IMR-90 (cell line): ENCODE results near the gene ATRN. TPM values are rescaled to one million over a fixed set of nuclear protein-coding genes. Genes with fewer than 3 reads are reported as not detected.

Source experiments
- ATAC-seq: fragments of 200-7000 bp; cut with Tn5 transposase; 2 replicates; pipeline ENCODE4 v1.9.1; 2020; ENCODE audit warnings: low read depth, mild to moderate bottlenecking, moderate library complexity
- BruUV-seq: library from RNA; stranded (reverse); fragments of 400-500 nt; replicated peaks from 2 replicates; lab custom pipeline; 2021; lab: Mats Ljungman, UMichigan
- CTCF ChIA-PET: fragments of 300-600 bp; formaldehyde crosslinking; extraction: SDS; loops from one replicate; lab custom pipeline; 2021; ENCODE audit warnings: antibody characterized with exemption; lab: Yijun Ruan, JAX
- POLR2A ChIA-PET: fragments of 300-600 bp; sonication (Branson Sonifier 250); formaldehyde crosslinking; loops from one replicate; lab custom pipeline; 2022; ENCODE audit warnings: antibody characterized with exemption; ENCODE audit not compliant: unreplicated experiment; lab: Charles Lee
- DNase-seq: peaks from one replicate; pipeline ENCODE4 v3.0.0; 2013
- H2AFZ ChIP-seq: replicated peaks from 2 replicates; pipeline ENCODE3; 2013; ENCODE audit warnings: low read length, mild to moderate bottlenecking; ENCODE audit not compliant: poor library complexity
- H2AK5ac ChIP-seq: 2 replicates; pipeline ENCODE4 v1.6.1; 2013; ENCODE audit warnings: low read depth, low read length, inconsistent platforms
- H2AK9ac ChIP-seq: replicated peaks from 2 replicates; pipeline ENCODE3; 2013; ENCODE audit warnings: mild to moderate bottlenecking, low read depth, low read length, moderate library complexity; ENCODE audit not compliant: poor library complexity
- H2BK120ac ChIP-seq: 2 replicates; pipeline ENCODE4 v1.6.1; 2013; ENCODE audit warnings: low read depth, low read length, inconsistent platforms
- H2BK15ac ChIP-seq: 3 replicates; pipeline ENCODE4 v1.6.1; 2013; ENCODE audit warnings: low read depth, low read length, inconsistent platforms
- H2BK20ac ChIP-seq: 2 replicates; pipeline ENCODE4 v1.6.1; 2013; ENCODE audit warnings: low read depth, mild to moderate bottlenecking, inconsistent platforms, low read length, moderate library complexity
- H2BK5ac ChIP-seq: 2 replicates; pipeline ENCODE4 v1.6.1; 2013; ENCODE audit warnings: mild to moderate bottlenecking, low read depth, low read length, inconsistent platforms; ENCODE audit not compliant: poor library complexity, severe bottlenecking
- H3K14ac ChIP-seq: replicated peaks from 2 replicates; pipeline ENCODE4 v1.6.1; 2013; ENCODE audit warnings: low read depth, low read length, inconsistent platforms
- H3K18ac ChIP-seq: 2 replicates; pipeline ENCODE4 v1.6.1; 2013; ENCODE audit warnings: low read depth, low read length, control low read depth
- H3K23ac ChIP-seq: 2 replicates; pipeline ENCODE4 v1.6.1; 2013; ENCODE audit warnings: low read depth, low read length, inconsistent platforms
- H3K27ac ChIP-seq: 2 replicates; pipeline ENCODE4 v1.5.1; 2013; ENCODE audit warnings: mild to moderate bottlenecking, control low read depth, low read length; ENCODE audit not compliant: insufficient read depth
- H3K27me3 ChIP-seq: 2 replicates; pipeline ENCODE4 v1.6.1; 2013; ENCODE audit warnings: low read length; ENCODE audit not compliant: control insufficient read depth, insufficient read depth
- H3K36me3 ChIP-seq: 2 replicates; pipeline ENCODE4 v1.6.1; 2013; ENCODE audit warnings: low read length, mixed read lengths; ENCODE audit not compliant: control insufficient read depth, insufficient read depth
- H3K4ac ChIP-seq: 2 replicates; pipeline ENCODE4 v1.6.1; 2013; ENCODE audit warnings: low read depth, low read length, inconsistent platforms
- H3K4me1 ChIP-seq: 2 replicates; pipeline ENCODE4 v1.6.1; 2013; ENCODE audit warnings: low read length, mixed read lengths; ENCODE audit not compliant: control insufficient read depth, insufficient read depth
- H3K4me2 ChIP-seq: 2 replicates; pipeline ENCODE4 v1.6.1; 2013; ENCODE audit warnings: low read depth, mild to moderate bottlenecking, control low read depth, low read length, moderate library complexity
- H3K4me3 ChIP-seq: 2 replicates; pipeline ENCODE4 v1.5.1; 2013; ENCODE audit warnings: low read depth, mild to moderate bottlenecking, control low read depth, low read length, moderate library complexity; ENCODE audit not compliant: insufficient read depth
- H3K56ac ChIP-seq: 2 replicates; pipeline ENCODE4 v1.6.1; 2013; ENCODE audit warnings: low read length, inconsistent platforms; ENCODE audit not compliant: insufficient read depth; ENCODE audit errors: extremely low read depth
- H3K79me1 ChIP-seq, 2 experiments: 2 replicates each; pipeline ENCODE4 v1.6.1; 2013; ENCODE audit warnings: low read length in 2 of 2, inconsistent platforms in 1 of 2, low read depth in 1 of 2
- H3K9ac ChIP-seq: 2 replicates; pipeline ENCODE4 v1.6.1; 2013; ENCODE audit warnings: low read depth, low read length, control low read depth
- H3K9me1 ChIP-seq: 2 replicates; pipeline ENCODE4 v1.6.1; 2013; ENCODE audit warnings: low read length, inconsistent platforms; ENCODE audit not compliant: insufficient read depth
- H3K9me3 ChIP-seq: 2 replicates; pipeline ENCODE4 v1.6.1; 2013; ENCODE audit warnings: low read length; ENCODE audit not compliant: control insufficient read depth, insufficient read depth
- H4K20me1 ChIP-seq: 2 replicates; pipeline ENCODE4 v1.6.1; 2013; ENCODE audit warnings: low read length, inconsistent platforms; ENCODE audit not compliant: insufficient read depth
- H4K5ac ChIP-seq: 2 replicates; pipeline ENCODE4 v1.6.1; 2013; ENCODE audit warnings: mild to moderate bottlenecking, low read depth, low read length, control low read depth
- H4K8ac ChIP-seq, 2 experiments: 2 replicates each; pipeline ENCODE4 v1.6.1; 2013; ENCODE audit warnings: low read depth in 2 of 2, low read length in 2 of 2, control low read depth in 1 of 2, inconsistent platforms in 1 of 2
- H4K91ac ChIP-seq: 2 replicates; pipeline ENCODE4 v1.6.1; 2013; ENCODE audit warnings: low read depth, low read length, inconsistent platforms; ENCODE audit not compliant: insufficient read depth
- BHLHE40 ChIP-seq: fragments of 150-350 bp; IDR thresholded peaks from 2 replicates; pipeline ENCODE4 v1.6.1; 2016; ENCODE audit warnings: mild to moderate bottlenecking, low read depth, low read length
- CEBPB ChIP-seq: IDR thresholded peaks from 2 replicates; pipeline ENCODE4 v1.6.1; 2012; ENCODE audit warnings: low read depth, low read length, improper control_type of control experiment
- CHD1 ChIP-seq: IDR thresholded peaks from 2 replicates; pipeline ENCODE4 v1.6.1; 2012; ENCODE audit warnings: low read depth, low read length, improper control_type of control experiment
- CTCF ChIP-seq: conservative IDR thresholded peaks from 2 replicates; pipeline ENCODE4 v1.5.1; 2012; ENCODE audit warnings: mild to moderate bottlenecking, low read depth, low read length, improper control_type of control experiment
- FOS ChIP-seq: fragments of 150-350 bp; IDR thresholded peaks from 2 replicates; pipeline ENCODE4 v1.6.1; 2016; ENCODE audit warnings: low read depth, low read length
- MAFK ChIP-seq: IDR thresholded peaks from 2 replicates; pipeline ENCODE4 v1.6.1; 2012; ENCODE audit warnings: low read depth, low read length, improper control_type of control experiment
- MAZ ChIP-seq: IDR thresholded peaks from 2 replicates; pipeline ENCODE4 v1.6.1; 2012; ENCODE audit warnings: low read depth, mild to moderate bottlenecking, low read length, improper control_type of control experiment, moderate library complexity, borderline replicate concordance
- MXI1 ChIP-seq: IDR thresholded peaks from 2 replicates; pipeline ENCODE4 v1.6.1; 2012; ENCODE audit warnings: low read depth, mild to moderate bottlenecking, low read length, moderate library complexity, borderline replicate concordance
- NFE2L2 ChIP-seq: fragments of 150-350 bp; IDR thresholded peaks from 2 replicates; pipeline ENCODE4 v1.6.1; 2016; ENCODE audit warnings: low read depth, mild to moderate bottlenecking, low read length
- POLR2A ChIP-seq: IDR thresholded peaks from 2 replicates; pipeline ENCODE4 v1.6.1; 2012; ENCODE audit warnings: mild to moderate bottlenecking, low read depth, low read length
- RAD21 ChIP-seq: IDR thresholded peaks from 2 replicates; pipeline ENCODE4 v1.6.1; 2012; ENCODE audit warnings: low read length, improper control_type of control experiment
- RCOR1 ChIP-seq: IDR thresholded peaks from 2 replicates; pipeline ENCODE4 v1.6.1; 2012; ENCODE audit warnings: mild to moderate bottlenecking, low read length, improper control_type of control experiment; ENCODE audit not compliant: insufficient replicate concordance
- RFX5 ChIP-seq: IDR thresholded peaks from 2 replicates; pipeline ENCODE4 v1.8.0; 2012; ENCODE audit warnings: low read depth, mild to moderate bottlenecking, low read length, moderate library complexity
- SMC3 ChIP-seq: fragments of 150-350 bp; IDR thresholded peaks from 2 replicates; pipeline ENCODE4 v1.6.1; 2016; ENCODE audit warnings: low read depth, mild to moderate bottlenecking, antibody characterized with exemption, low read length, moderate library complexity
- USF2 ChIP-seq: fragments of 150-350 bp; IDR thresholded peaks from 2 replicates; pipeline ENCODE4 v1.6.1; 2017; ENCODE audit warnings: mild to moderate bottlenecking, antibody characterized with exemption, low read length, low read depth
- WGBS, 2 experiments: methylation state at CpG; one replicate each; pipeline versions ENCODE4 v1.1.5 to v1.1.7; 2013; ENCODE audit warnings: missing lambda C conversion rate in 2 of 2; ENCODE audit not compliant: insufficient read length in 1 of 2; ENCODE audit errors: extremely low coverage in 2 of 2; 5-methylcytosine and 5-hydroxymethylcytosine counted together
- dilution Hi-C: fragments of 300-500 bp; cut with HindIII; formaldehyde crosslinking; loops from one replicate; pipeline ENCODE4 v1.14.3; 2018; ENCODE audit warnings: low sequenced_read_pairs; ENCODE audit not compliant: unreplicated experiment
- in situ Hi-C: fragments of 300-500 bp; cut with MboI; formaldehyde crosslinking; loops from 3 replicates; pipeline ENCODE4 v1.14.3; 2019; ENCODE audit warnings: low sequenced_read_pairs, inconsistent platforms, mixed read lengths
- intact Hi-C: fragments of 100-400 bp; cut with micrococcal nuclease; formaldehyde crosslinking; loops from 2 replicates; pipeline ENCODE4 v1.10.0; 2022
- polyA plus RNA-seq, 3 experiments: library from polyadenylated mRNA; depleted of rRNA; stranded (reverse); fragments of >200 nt; gene quantifications; 2 replicates each; pipeline ENCODE4 v1.2.3, GENCODE V29; 2012; ENCODE audit warnings: low replicate concordance in 1 of 3
- total RNA-seq: library from RNA; depleted of rRNA; stranded (reverse); fragments of >200 nt; gene quantifications from 2 replicates; pipeline ENCODE4 v1.2.3, GENCODE V29; 2012
- TF ChIP-seq, protein P1 (sequence below): fragments of 150-350 bp; IDR thresholded peaks from 2 replicates; pipeline ENCODE4 v1.6.1; 2016; ENCODE audit warnings: low read depth, mild to moderate bottlenecking, low read length, moderate library complexity, borderline replicate concordance

The ATRN gene
- total and polyA plus RNA-seq, 2 of the 4 experiments (the other 2 are of a cell fraction), result 32.3 to 46.2 TPM

GRCh38 chr20:3631534-3631933, 160.7 kb downstream of the ATRN start:
- peaks cover 8% of the 10 kb centered on the region for H3K36me3 ChIP-seq
- no peak overlapping the region for H3K56ac ChIP-seq
- in situ Hi-C loops, result no loop called here

More at GRCh38 chr20:3631534-3631933, 160.7 kb downstream of the ATRN start:
- ATAC-seq (no peak), DNase-seq (no peak)
- POLR2A ChIA-PET, result no interaction called here
- Histone ChIP-seq H3K9me1 (peaks cover 2% of the 10 kb centered on the region), H3K9ac (no peak overlapping the region), H3K79me1 (no peaks in the 10 kb centered on the region), H4K91ac (no peak overlapping the region), H4K5ac (no peak overlapping the region), H2BK5ac (no peak overlapping the region), H2BK15ac (no peak overlapping the region), H4K20me1 (no peaks in the 10 kb centered on the region), H2BK120ac (no peak overlapping the region), H3K4me3 (no peak overlapping the region), H3K4ac (no peak overlapping the region), H3K23ac (no peak overlapping the region), H4K8ac (no peak overlapping the region), H2AK9ac (no peak overlapping the region), H3K9me3 (no peaks in the 10 kb centered on the region), H3K27ac (no peak overlapping the region), H3K4me1 (no peaks in the 10 kb centered on the region), H3K14ac (no peak overlapping the region), H3K18ac (no peak overlapping the region), H3K4me2 (no peak overlapping the region), H2AK5ac (no peak overlapping the region), H3K27me3 (no peaks in the 10 kb centered on the region), H2AFZ (no peak overlapping the region), H2BK20ac (no peak overlapping the region)
- no TSS peak for BruUV-seq
- WGBS, 2 experiments, result no CpG with 5 or more reads among the region's 5 CpGs
- intact Hi-C loops (no loop called here), dilution Hi-C loops (no loop called here)
- CTCF ChIA-PET, result no interaction called here
- TF ChIP-seq RCOR1 (no peak), NFE2L2 (no peak), CHD1 (no peak), CEBPB (no peak), MAZ (no peak), BHLHE40 (no peak), RFX5 (no peak), MXI1 (no peak), POLR2A (no peak), SMC3 (no peak), CTCF (no peak), RAD21 (no peak), MAFK (no peak), FOS (no peak), USF2 (no peak)
- TF ChIP-seq, protein P1, sequence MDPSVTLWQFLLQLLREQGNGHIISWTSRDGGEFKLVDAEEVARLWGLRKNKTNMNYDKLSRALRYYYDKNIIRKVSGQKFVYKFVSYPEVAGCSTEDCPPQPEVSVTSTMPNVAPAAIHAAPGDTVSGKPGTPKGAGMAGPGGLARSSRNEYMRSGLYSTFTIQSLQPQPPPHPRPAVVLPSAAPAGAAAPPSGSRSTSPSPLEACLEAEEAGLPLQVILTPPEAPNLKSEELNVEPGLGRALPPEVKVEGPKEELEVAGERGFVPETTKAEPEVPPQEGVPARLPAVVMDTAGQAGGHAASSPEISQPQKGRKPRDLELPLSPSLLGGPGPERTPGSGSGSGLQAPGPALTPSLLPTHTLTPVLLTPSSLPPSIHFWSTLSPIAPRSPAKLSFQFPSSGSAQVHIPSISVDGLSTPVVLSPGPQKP, result no peak
